GM08714 (cell line): ENCODE data around the gene TPM3.
"Not testable (repeated sequence)": the region's sequence is repeated elsewhere in the genome, so short reads cannot be mapped to it uniquely, and the experiment has no call there.

Experiments
- H3K4me3 ChIP-seq: fragments of 200-500 bp; sonication (Bioruptor generic); 2 replicates; pipeline ENCODE4 v1.5.1; 2014; ENCODE audit warnings: mild to moderate bottlenecking, low read length, inconsistent platforms
- ZNF274 ChIP-seq: IDR thresholded peaks from 2 replicates; pipeline ENCODE4 v1.6.1; 2012; ENCODE audit warnings: mild to moderate bottlenecking, low read depth, low read length

TPM3 gene

GRCh38 chr1:154191990-154192461, at the start of gene TPM3:
Gene TPM3, minus strand, starts transcription at chr1:154192100. Its CDS starts 82 bp downstream, at chr1:154192018.
- H3K4me3 ChIP-seq = no peak within 1 kb of the TSS
- no peak for TF ChIP-seq ZNF274

DNA sequence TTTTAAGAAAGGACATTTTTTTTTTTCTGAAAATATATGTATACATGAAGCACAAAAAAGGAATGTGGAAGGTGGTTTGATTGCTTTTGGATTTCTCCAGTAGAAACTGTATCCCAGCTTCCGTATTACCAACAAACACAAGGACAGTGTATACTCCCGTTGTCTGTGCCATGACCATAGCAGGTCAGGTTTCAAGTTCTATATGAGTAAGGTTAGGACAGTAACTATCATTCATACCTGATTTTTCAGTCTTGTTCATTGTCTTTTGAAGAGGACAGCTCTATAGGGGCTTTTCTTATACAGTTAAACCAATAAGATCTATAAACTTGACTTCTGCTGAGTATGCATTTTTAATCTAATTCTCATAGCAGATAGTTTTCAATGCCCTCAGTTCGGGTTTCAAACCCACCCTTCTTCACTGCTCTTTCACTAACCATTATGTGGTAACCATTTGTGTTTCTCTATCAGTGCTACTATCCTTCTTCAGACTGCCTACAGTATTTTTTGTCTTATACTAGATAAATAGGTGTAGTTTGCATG, 48.5 kb upstream of the TPM3 start:
- no peak for TF ChIP-seq ZNF274
- H3K4me3 ChIP-seq = no peak overlapping the region

GRCh38 chr1:154239491-154239890, 47.6 kb upstream of the TPM3 start:
- TF ChIP-seq ZNF274 = no peak
- H3K4me3 ChIP-seq = no peak overlapping the region

DNA sequence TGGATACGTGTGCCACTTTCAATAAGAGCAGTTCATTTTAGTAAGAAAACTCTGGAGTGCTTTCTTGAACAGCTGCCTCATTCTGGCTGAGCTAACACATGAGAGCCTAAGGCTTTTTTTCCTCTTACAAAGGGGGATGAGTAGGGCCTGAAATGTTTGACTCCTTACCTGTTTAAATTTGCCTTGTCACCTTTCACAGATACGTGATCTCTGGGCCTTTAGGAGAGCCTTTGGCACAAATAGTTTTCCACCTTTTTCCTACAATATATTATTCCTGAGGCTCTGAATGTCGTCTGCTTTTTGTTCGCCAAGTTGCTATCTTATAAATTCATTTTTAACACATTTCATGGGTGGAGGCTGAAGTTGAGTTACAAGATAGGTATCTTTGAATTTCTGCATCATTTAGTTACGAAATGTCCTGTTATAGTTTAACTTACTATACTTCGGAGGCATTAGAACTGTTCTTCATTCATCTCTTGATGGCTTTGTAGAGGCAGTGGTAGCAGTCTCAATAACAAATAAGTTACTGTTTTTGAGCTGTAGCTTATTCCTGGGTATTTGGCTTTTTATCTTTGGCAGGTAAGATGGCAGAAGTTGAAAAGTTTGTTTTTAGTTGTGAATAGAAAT, 46.1 kb upstream of the TPM3 start:
- no peak for TF ChIP-seq ZNF274
- H3K4me3 ChIP-seq = no peak overlapping the region

GRCh38 chr1:154237435-154237834, 45.5 kb upstream of the TPM3 start:
- H3K4me3 ChIP-seq = no peak overlapping the region
- TF ChIP-seq ZNF274 = no peak

GRCh38 chr1:154236855-154237254, 45.0 kb upstream of the TPM3 start:
- no peak for TF ChIP-seq ZNF274
- H3K4me3 ChIP-seq = no peak overlapping the region

DNA sequence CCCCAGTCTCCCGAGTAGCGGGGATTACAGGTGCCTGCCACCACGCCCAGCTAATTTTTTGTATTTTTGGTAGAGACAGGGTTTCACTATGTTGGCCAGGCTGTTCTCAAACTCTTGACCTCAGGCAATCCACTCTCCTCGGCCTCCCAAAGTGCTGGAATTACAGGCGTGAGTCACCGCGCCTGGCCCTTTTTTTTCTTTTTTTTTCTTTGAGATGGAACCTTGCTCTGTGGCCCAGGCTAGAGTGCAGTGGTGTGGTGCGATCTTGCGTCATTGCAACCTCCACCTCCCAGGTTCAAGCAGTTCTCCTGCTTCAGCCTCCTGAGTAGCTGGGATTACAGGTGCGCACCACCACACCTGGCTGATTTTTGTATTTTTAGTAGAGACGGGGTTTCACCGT, 41.2 kb upstream of the TPM3 start:
- H3K4me3 ChIP-seq = not testable (repeated sequence)

GRCh38 chr1:154231112-154231511, 39.2 kb upstream of the TPM3 start:
- not testable (repeated sequence) for H3K4me3 ChIP-seq

DNA sequence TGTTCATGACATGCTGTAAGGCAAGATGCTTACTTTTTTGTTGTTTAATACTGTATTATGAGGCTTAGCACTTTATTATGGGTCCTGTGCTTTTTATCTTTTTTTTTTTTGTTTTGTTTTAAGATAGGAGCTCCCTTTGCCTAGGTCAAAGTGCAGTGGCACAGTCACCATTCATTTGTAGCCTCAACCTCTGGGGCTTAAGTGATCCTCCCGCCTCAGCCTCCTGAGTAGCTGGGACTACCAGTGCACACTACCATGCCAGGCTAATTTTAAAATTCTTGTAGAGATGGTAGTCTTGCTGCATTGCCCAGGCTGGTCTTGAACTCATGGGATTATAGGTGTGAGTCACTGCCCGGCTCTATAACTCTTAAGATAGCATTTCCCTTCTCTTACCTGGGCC, 33.5 kb upstream of the TPM3 start:
- H3K4me3 ChIP-seq = no peak overlapping the region
- TF ChIP-seq ZNF274 = no peak

DNA sequence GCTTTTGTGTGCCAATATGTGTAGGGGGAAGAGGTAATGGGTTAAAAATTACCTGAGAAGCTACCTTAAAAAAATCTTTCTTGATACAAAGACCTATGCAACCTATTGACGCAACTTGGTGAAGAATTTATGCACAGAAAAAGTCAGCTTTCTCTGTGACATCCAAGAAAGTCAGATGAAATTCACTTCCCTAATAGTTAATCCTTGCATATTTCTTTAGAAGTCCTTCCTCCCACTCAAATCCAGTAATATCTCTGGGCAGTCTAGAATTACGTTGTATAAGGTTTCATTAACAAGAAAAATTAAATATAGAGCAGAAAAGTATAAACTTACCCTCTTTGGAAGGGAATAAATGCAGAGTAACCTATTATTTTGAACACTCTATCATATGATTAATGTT, 31.7 kb upstream of the TPM3 start:
- no peak for TF ChIP-seq ZNF274

GRCh38 chr1:154222918-154223317, 31.0 kb upstream of the TPM3 start:
- H3K4me3 ChIP-seq = no peak overlapping the region
- TF ChIP-seq ZNF274 = no peak

More for the DNA sequence above, 31.7 kb upstream of the TPM3 start:
- H3K4me3 ChIP-seq = no peak overlapping the region

DNA sequence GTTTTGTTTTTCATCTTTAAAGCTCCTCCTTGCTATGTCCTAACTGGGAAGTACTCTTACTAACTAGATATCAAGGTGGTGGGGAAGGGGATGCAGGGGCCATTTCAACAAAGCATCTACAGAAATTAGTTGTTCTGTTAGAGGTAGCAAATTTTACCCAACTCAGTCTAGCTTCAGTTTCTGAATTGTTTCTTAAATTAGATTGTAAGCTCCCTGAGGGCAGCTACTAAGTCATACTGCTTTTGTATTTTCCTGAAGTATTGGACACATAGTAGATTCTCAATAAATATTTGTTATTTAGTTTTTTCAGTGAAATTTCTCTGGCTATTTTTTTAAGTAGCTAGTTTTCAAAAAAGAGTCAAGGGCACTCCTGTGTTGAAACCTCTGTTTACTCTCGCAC, 30.6 kb upstream of the TPM3 start:
- H3K4me3 ChIP-seq = peak overlapping the region; percentile 86; the same call in 1 of the 2 replicates
- no peak for TF ChIP-seq ZNF274

GRCh38 chr1:154221278-154222001, 29.5 kb upstream of the TPM3 start:
- no peak for TF ChIP-seq ZNF274
- peak overlapping the region; percentile 86 for H3K4me3 ChIP-seq

DNA sequence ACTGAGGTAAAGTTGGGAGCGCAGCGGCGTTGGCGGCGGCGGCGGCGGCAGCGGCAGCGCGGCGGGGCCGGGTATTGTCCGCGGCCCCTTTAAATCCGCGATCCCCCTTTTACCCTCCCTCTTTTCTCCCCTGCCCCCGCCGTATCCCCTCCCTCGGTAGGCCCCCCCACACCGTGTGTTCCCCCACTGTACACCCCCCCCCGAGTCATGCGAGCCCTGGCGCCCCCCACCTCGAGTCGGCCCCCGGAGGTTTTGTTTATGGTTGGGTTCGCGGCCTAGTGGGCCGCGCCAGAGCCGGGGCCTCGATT, 29.0 kb upstream of the TPM3 start:
- no peak for TF ChIP-seq ZNF274
- H3K4me3 ChIP-seq = peak overlapping the region; percentile 86
